ENCODE results near the gene CIRBP. TPM values are rescaled to one million over a fixed set of nuclear protein-coding genes. Genes with fewer than 3 reads are reported as not detected.

Gene CIRBP
- total and polyA plus RNA-seq, 9 of the 15 experiments (the other 6 are each of a cell fraction or from before 2014, with no cell fraction given): 20.5 to 327 (median 176) TPM

GRCh38 chr19:1264801-1265614, 4.1 kb upstream of the CIRBP start (continued):
- TF ChIP-seq CHD4 (IDR thresholded peaks at IDR 0.05; ENCODE audit: insufficient read depth, insufficient replicate concordance, low read depth, low read length, poor library complexity, severe bottlenecking) (no peak), ZC3H11A (IDR thresholded peaks at IDR 0.05; ENCODE audit: low read depth, low read length) (no peak), HOXB6 (CRISPR knock-in tag; IDR thresholded peaks at IDR 0.05; ENCODE audit: borderline replicate concordance) (no peak), DIDO1 (tag; IDR thresholded peaks at IDR 0.05; ENCODE audit: low read depth) (no peak), ZMIZ1 (IDR thresholded peaks at IDR 0.05; ENCODE audit: low read depth in 2 of 2, low read length in 2 of 2) (no peak), ZBTB8A (IDR thresholded peaks at IDR 0.05; ENCODE audit: partially characterized antibody) (no peak), ZFX (CRISPR knock-in tag; IDR thresholded peaks at IDR 0.05) (peak; percentile 69), ERF (CRISPR knock-in tag; IDR thresholded peaks at IDR 0.05) (no peak), POLR2AphosphoS5 (IDR thresholded peaks at IDR 0.05; ENCODE audit: control insufficient read depth, insufficient read depth, low read depth, low read length) (no peak), CBFA2T3 (IDR thresholded peaks at IDR 0.05) (no peak), TAF1 (IDR thresholded peaks at IDR 0.05; ENCODE audit: control insufficient read depth, extremely low read depth, insufficient read depth, low read length, severe bottlenecking) (no peak), FOXJ3 (CRISPR knock-in tag; IDR thresholded peaks at IDR 0.05) (no peak), NCOA6 (IDR thresholded peaks at IDR 0.05) (no peak), FIP1L1 (IDR thresholded peaks at IDR 0.05; ENCODE audit: low read depth, low read length, poor library complexity, severe bottlenecking) (no peak), PHB (CRISPR knock-in tag; IDR thresholded peaks at IDR 0.05) (no peak), KDM4B (IDR thresholded peaks at IDR 0.05; ENCODE audit: borderline replicate concordance in 2 of 2, low read depth in 1 of 2) (no peak), ZBTB26 (CRISPR knock-in tag; IDR thresholded peaks at IDR 0.05) (no peak), ZNF707 (CRISPR knock-in tag; conservative IDR thresholded peaks at IDR 0.05) (no peak), ZNF57 (CRISPR knock-in tag; IDR thresholded peaks at IDR 0.05) (no peak), ZFPM2 (CRISPR knock-in tag; IDR thresholded peaks at IDR 0.05) (no peak), EGR1 (conservative IDR thresholded peaks at IDR 0.05) (peak; percentile 16; the same call in 1 of the 2 replicates), NR1H2 (CRISPR knock-in tag; IDR thresholded peaks at IDR 0.05) (no peak)
- TF ChIP-seq, protein P1, sequence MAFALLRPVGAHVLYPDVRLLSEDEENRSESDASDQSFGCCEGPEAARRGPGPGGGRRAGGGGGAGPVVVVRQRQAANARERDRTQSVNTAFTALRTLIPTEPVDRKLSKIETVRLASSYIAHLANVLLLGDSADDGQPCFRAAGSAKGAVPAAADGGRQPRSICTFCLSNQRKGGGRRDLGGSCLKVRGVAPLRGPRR (CRISPR knock-in tag; IDR thresholded peaks at IDR 0.05): no peak

All from K562 (cell line).